Upper lobe of left lung (tissue), 6 donors: ENCODE data around the gene SPSB4. TPM values are rescaled to one million over a fixed set of nuclear protein-coding genes. Genes with fewer than 3 reads are reported as not detected.

Experiments used
- ATAC-seq, 2 donors: fragments of 200-7000 bp; cut with Tn5 transposase; one replicate each; pipeline ENCODE4 v1.9.1; 2022; ENCODE audit warnings: mild to moderate bottlenecking in 2 of 2, moderate library complexity in 2 of 2; ENCODE audit not compliant: low FRiP score in 2 of 2
- DNase-seq, 2 donors: peaks; one replicate each; pipeline ENCODE4 v3.0.0-alpha.2; 2019 to 2020
- H3K27ac ChIP-seq, 4 donors: fragments of 200-600 bp; sonication (generic); one replicate each; pipeline ENCODE4 v1.5.1; 2016 to 2019
- H3K27me3 ChIP-seq, 4 donors: fragments of 200-600 bp; sonication (generic); one replicate each; pipeline ENCODE4 v1.5.1; 2017 to 2019
- H3K36me3 ChIP-seq, 4 donors: fragments of 200-600 bp; sonication (generic); one replicate each; pipeline ENCODE4 v1.5.1; 2016 to 2019
- H3K4me1 ChIP-seq, 4 donors: fragments of 200-600 bp; sonication (generic); one replicate each; pipeline ENCODE4 v1.5.1; 2018 to 2019
- H3K4me3 ChIP-seq, 4 donors: fragments of 200-600 bp; sonication (generic); one replicate each; pipeline ENCODE4 v1.5.1; 2017 to 2019; ENCODE audit warnings: mild to moderate bottlenecking in 2 of 4, moderate library complexity in 1 of 4
- H3K9me3 ChIP-seq, 4 donors: fragments of 200-600 bp; sonication (generic); one replicate each; pipeline ENCODE4 v1.5.1; 2018 to 2019
- CTCF ChIP-seq, 6 experiments: fragments of 450-650 bp in 4 of 6; fragments of 200-600 bp in 2 of 6; sonication (generic) in 2 of 6; IDR thresholded peaks; one replicate each; pipeline ENCODE4 v1.5.1; 2016 to 2019; ENCODE audit warnings: antibody characterized with exemption in 6 of 6
- EP300 ChIP-seq, 4 donors: sonication (generic); formaldehyde crosslinking; IDR thresholded peaks; one replicate each; pipeline ENCODE4 v1.5.1; 2017; ENCODE audit warnings: antibody characterized with exemption in 4 of 4, control low read depth in 2 of 4
- POLR2A ChIP-seq, 4 donors: fragments of 450-650 bp; IDR thresholded peaks; one replicate each; pipeline ENCODE4 v1.5.1; 2016 to 2017; ENCODE audit warnings: antibody characterized with exemption in 4 of 4, mild to moderate bottlenecking in 2 of 4
- POLR2AphosphoS5 ChIP-seq, 2 donors: sonication (generic); formaldehyde crosslinking; IDR thresholded peaks; one replicate each; pipeline ENCODE4 v1.5.1; 2017; ENCODE audit warnings: antibody characterized with exemption in 2 of 2
- WGBS, 2 donors: methylation state at CpG; one replicate each; pipeline ENCODE4 v1.1.5; 2017 to 2018; 5-methylcytosine and 5-hydroxymethylcytosine counted together
- total RNA-seq, 6 donors: library from RNA; depleted of rRNA in 4 of 6; stranded (reverse); fragments of >200 nt in 4 of 6; gene quantifications; one replicate each; pipeline versions ENCODE4 v1.1.0 to v1.2.1, GENCODE V29; 2016 to 2021
- donor health status: DM: no; HTN: no; CAD: no; lungs with moderate emphysema.
- donor health status: DM: no; HTN: yes; CAD: no; lungs with severe emphysema.

Gene SPSB4
- total RNA-seq, 6 donors from 2014 or later: 0.29 to 4.2 (median 1.1) TPM; not detected in 1

- 95 to 100% methylated on average over 1 of the region's 1 CpG for WGBS, 2 donors
- H3K27me3 ChIP-seq: no peaks in the 10 kb centered on the region
- no peak for TF ChIP-seq EP300 (IDR thresholded peaks at IDR 0.05)
- TF ChIP-seq POLR2A (IDR thresholded peaks at IDR 0.05): no peak
- TF ChIP-seq CTCF (IDR thresholded peaks at IDR 0.05): no peak
- TF ChIP-seq POLR2AphosphoS5 (IDR thresholded peaks at IDR 0.05): no peak
- DNase-seq (no peak), ATAC-seq (no peak)
- H3K4me1 ChIP-seq: no peaks in the 10 kb centered on the region
- no peaks in the 10 kb centered on the region for H3K36me3 ChIP-seq
- H3K4me3 ChIP-seq: no peak overlapping the region
- peaks cover 0 to 6% (median 1%) of the 10 kb centered on the region in 4 donors for H3K9me3 ChIP-seq
- H3K27ac ChIP-seq: no peak overlapping the region
Measured at GRCh38 chr3:141179983-141180382, 128.8 kb downstream of the SPSB4 start.

GRCh38 chr3:141181196-141181595 lies 130.0 kb downstream of the SPSB4 start:
- DNase-seq: no peak
- H3K36me3 ChIP-seq: no peaks in the 10 kb centered on the region

GRCh38 chr3:141181819-141182218 lies 130.7 kb downstream of the SPSB4 start:
- Histone ChIP-seq H3K27me3 (no peaks in the 10 kb centered on the region), H3K36me3 (no peaks in the 10 kb centered on the region)
- WGBS, 2 donors: 67 to 71% methylated on average over 2 to 3 of the region's 3 CpGs

More at GRCh38 chr3:141181196-141181595, 130.0 kb downstream of the SPSB4 start:
- no peaks in the 10 kb centered on the region for H3K4me1 ChIP-seq
- H3K9me3 ChIP-seq: peaks cover 0 to 6% (median 1%) of the 10 kb centered on the region in 4 donors
- 76 to 81% methylated on average over 4 of the region's 4 CpGs for WGBS, 2 donors
- H3K27ac ChIP-seq: no peak overlapping the region
- no peak for ATAC-seq
- H3K27me3 ChIP-seq: no peaks in the 10 kb centered on the region
- H3K4me3 ChIP-seq: no peak overlapping the region
- no peak for TF ChIP-seq EP300 (IDR thresholded peaks at IDR 0.05)
- TF ChIP-seq POLR2AphosphoS5 (IDR thresholded peaks at IDR 0.05): no peak
- TF ChIP-seq CTCF (IDR thresholded peaks at IDR 0.05): no peak
- TF ChIP-seq POLR2A (IDR thresholded peaks at IDR 0.05): no peak

GRCh38 chr3:141183606-141184005 lies 132.5 kb downstream of the SPSB4 start:
- Histone ChIP-seq H3K27ac (no peak overlapping the region), H3K4me1 (no peaks in the 10 kb centered on the region), H3K9me3 (peaks cover 0 to 6% (median 1%) of the 10 kb centered on the region in 4 donors), H3K36me3 (no peaks in the 10 kb centered on the region), H3K27me3 (no peaks in the 10 kb centered on the region), H3K4me3 (no peak overlapping the region)
- TF ChIP-seq EP300 (IDR thresholded peaks at IDR 0.05) (no peak), CTCF (IDR thresholded peaks at IDR 0.05) (no peak), POLR2AphosphoS5 (IDR thresholded peaks at IDR 0.05) (no peak), POLR2A (IDR thresholded peaks at IDR 0.05) (no peak)
- no peak for DNase-seq
- WGBS, 2 donors: 35 to 36% methylated on average over 2 of the region's 2 CpGs
- no peak for ATAC-seq

More at GRCh38 chr3:141181819-141182218, 130.7 kb downstream of the SPSB4 start:
- DNase-seq: no peak
- TF ChIP-seq POLR2AphosphoS5 (IDR thresholded peaks at IDR 0.05): no peak
- TF ChIP-seq EP300 (IDR thresholded peaks at IDR 0.05): no peak
- no peak for TF ChIP-seq POLR2A (IDR thresholded peaks at IDR 0.05)
- no peak for TF ChIP-seq CTCF (IDR thresholded peaks at IDR 0.05)
- H3K4me3 ChIP-seq: no peak overlapping the region
- peaks cover 0 to 6% (median 1%) of the 10 kb centered on the region in 4 donors for H3K9me3 ChIP-seq
- ATAC-seq: no peak
- H3K4me1 ChIP-seq: no peaks in the 10 kb centered on the region
- H3K27ac ChIP-seq: no peak overlapping the region

GRCh38 chr3:141184430-141184829 lies 133.3 kb downstream of the SPSB4 start:
- DNase-seq (no peak), ATAC-seq (no peak)
- H3K4me1 ChIP-seq: no peaks in the 10 kb centered on the region
- peaks cover 0 to 6% (median 1%) of the 10 kb centered on the region in 4 donors for H3K9me3 ChIP-seq
- H3K36me3 ChIP-seq: no peaks in the 10 kb centered on the region
- no peaks in the 10 kb centered on the region for H3K27me3 ChIP-seq
- no peak overlapping the region for H3K27ac ChIP-seq
- TF ChIP-seq POLR2AphosphoS5 (IDR thresholded peaks at IDR 0.05): no peak
- no peak for TF ChIP-seq EP300 (IDR thresholded peaks at IDR 0.05)
- TF ChIP-seq CTCF (IDR thresholded peaks at IDR 0.05): no peak
- TF ChIP-seq POLR2A (IDR thresholded peaks at IDR 0.05): no peak
- 66 to 71% methylated on average over 4 of the region's 4 CpGs for WGBS, 2 donors
- no peak overlapping the region for H3K4me3 ChIP-seq
